Mesothelial cell of epicardium (in vitro differentiated cells): Measurements from ENCODE around the gene GRIP1. TPM values are rescaled to one million over a fixed set of nuclear protein-coding genes. Genes with fewer than 3 reads are reported as not detected.

Experiments
- DNase-seq, 2 experiments: peaks; one replicate each; pipeline ENCODE4 v3.0.0; 2021; ENCODE audit warnings: low spot score in 2 of 2; ENCODE audit not compliant: unreplicated experiment in 2 of 2
- H3K27ac Mint-ChIP-seq: 2 replicates; pipeline ENCODE4 v1.8.0; 2021; ENCODE audit warnings: mixed read lengths
- H3K27me3 Mint-ChIP-seq: 2 replicates; pipeline ENCODE4 v1.8.0; 2021; ENCODE audit warnings: low read depth, mixed read lengths
- H3K36me3 Mint-ChIP-seq: 2 replicates; pipeline ENCODE4 v1.8.0; 2021; ENCODE audit warnings: mixed read lengths
- H3K4me1 Mint-ChIP-seq: 2 replicates; pipeline ENCODE4 v1.8.0; 2021; ENCODE audit warnings: mixed read lengths
- H3K4me3 Mint-ChIP-seq: 2 replicates; pipeline ENCODE4 v1.8.0; 2021; ENCODE audit warnings: mild to moderate bottlenecking, moderate library complexity, mixed read lengths
- H3K9me3 Mint-ChIP-seq: 2 replicates; pipeline ENCODE4 v1.8.0; 2021; ENCODE audit warnings: mixed read lengths
- total RNA-seq: library from RNA; stranded (reverse); gene quantifications from 3 replicates; pipeline ENCODE4 v1.2.1, GENCODE V29; 2021
- TF ChIP-seq, protein P1 (sequence below): fragments of 200-600 bp; sonication (generic); IDR thresholded peaks from one replicate; pipeline ENCODE4 v1.5.0; 2021; ENCODE audit warnings: antibody characterized with exemption; ENCODE audit not compliant: unreplicated experiment

The GRIP1 gene
- total RNA-seq, 1 donor from 2014 or later: 89.3 TPM

DNA sequence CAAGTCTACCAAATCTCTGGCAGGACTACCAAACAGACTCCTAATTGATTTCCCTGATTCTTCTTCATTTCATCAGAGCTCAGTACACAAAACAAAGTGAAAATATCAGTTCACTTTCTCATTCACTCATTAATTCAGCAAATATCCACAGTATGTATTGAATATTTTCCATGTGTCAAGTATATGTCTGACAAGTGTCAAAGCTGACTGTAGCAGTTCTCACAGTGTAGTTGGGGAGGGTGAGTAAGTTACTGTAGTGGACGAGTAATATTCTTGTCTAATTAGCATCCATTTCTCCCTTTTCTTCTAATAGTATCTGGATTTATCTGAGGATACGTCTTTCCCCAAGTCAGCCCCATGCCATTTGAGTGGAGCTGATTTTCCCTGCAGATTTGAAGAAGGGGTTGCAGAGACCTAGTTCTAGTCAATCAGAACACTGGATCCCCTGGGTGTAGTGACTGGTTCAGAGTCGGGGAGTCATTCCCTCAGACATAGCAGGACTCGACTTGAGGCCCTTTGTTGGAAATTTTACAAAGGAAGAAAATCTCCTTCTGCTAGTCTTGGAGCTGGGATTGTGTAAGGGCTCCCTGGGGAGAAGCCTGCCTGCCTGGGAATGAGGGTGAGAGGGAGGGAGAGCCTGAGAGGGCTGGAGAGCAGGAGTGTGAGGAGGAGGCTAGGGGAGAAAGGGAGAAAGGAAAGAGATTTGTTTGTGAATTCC is 51.4 kb downstream of the GRIP1 start:
- TF ChIP-seq, protein P1, sequence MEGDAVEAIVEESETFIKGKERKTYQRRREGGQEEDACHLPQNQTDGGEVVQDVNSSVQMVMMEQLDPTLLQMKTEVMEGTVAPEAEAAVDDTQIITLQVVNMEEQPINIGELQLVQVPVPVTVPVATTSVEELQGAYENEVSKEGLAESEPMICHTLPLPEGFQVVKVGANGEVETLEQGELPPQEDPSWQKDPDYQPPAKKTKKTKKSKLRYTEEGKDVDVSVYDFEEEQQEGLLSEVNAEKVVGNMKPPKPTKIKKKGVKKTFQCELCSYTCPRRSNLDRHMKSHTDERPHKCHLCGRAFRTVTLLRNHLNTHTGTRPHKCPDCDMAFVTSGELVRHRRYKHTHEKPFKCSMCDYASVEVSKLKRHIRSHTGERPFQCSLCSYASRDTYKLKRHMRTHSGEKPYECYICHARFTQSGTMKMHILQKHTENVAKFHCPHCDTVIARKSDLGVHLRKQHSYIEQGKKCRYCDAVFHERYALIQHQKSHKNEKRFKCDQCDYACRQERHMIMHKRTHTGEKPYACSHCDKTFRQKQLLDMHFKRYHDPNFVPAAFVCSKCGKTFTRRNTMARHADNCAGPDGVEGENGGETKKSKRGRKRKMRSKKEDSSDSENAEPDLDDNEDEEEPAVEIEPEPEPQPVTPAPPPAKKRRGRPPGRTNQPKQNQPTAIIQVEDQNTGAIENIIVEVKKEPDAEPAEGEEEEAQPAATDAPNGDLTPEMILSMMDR: no peak
- Mint-ChIP-seq H3K27me3 (no peaks in the 10 kb centered on the region), H3K4me1 (peaks cover 21% of the 10 kb centered on the region), H3K9me3 (no peaks in the 10 kb centered on the region), H3K4me3 (no peak overlapping the region), H3K27ac (peak overlapping the region; percentile 22), H3K36me3 (no peaks in the 10 kb centered on the region)
- no peak for DNase-seq

DNA sequence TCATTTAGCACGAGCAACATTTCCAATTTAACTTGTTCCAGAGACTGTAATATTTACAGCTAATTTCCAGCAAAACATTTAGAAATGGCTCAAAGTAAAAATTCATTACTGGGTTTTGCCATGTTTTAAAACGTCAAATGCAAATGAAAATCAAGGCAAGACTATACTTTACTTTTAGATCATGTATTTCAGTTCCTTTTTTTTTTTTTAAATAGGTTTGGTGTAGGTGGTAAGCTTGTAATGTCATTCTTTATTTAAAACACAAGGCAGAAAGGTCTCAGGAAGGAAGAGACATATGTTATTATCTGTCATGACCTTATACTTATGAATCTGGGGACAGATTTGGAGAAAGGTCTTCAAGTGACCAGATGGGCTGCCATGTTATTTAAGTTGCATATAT is 54.1 kb downstream of the GRIP1 start:
- no peak for DNase-seq
- Mint-ChIP-seq H3K27me3 (no peaks in the 10 kb centered on the region), H3K36me3 (no peaks in the 10 kb centered on the region), H3K27ac (no peak overlapping the region), H3K9me3 (no peaks in the 10 kb centered on the region), H3K4me1 (peaks cover 31% of the 10 kb centered on the region), H3K4me3 (no peak overlapping the region)
- TF ChIP-seq, protein P1: no peak

DNA sequence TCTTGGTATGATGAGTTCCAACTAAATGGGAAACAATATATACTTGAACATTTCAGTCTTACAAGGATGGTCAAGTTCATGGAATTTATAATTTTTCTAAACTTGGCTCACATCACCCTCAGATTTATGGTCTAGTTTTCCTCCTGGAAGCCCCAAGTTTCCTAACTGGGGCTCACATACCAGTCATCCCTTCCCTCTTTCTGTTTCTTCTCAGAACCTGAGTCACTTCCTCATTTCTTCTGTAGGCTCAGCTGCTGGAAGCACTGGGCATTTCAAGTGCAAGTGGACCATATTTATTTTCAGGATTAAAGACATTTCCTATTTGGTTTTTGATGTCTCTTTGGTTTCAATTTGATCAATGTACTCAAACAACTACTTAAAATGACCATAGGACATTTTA is 55.4 kb downstream of the GRIP1 start:
- no peak overlapping the region for H3K27ac Mint-ChIP-seq
- no peak for DNase-seq
- peaks cover 21% of the 10 kb centered on the region for H3K4me1 Mint-ChIP-seq
- no peaks in the 10 kb centered on the region for H3K27me3 Mint-ChIP-seq
- no peaks in the 10 kb centered on the region for H3K36me3 Mint-ChIP-seq
- TF ChIP-seq, protein P1: no peak
- no peaks in the 10 kb centered on the region for H3K9me3 Mint-ChIP-seq
- H3K4me3 Mint-ChIP-seq: no peak overlapping the region

DNA sequence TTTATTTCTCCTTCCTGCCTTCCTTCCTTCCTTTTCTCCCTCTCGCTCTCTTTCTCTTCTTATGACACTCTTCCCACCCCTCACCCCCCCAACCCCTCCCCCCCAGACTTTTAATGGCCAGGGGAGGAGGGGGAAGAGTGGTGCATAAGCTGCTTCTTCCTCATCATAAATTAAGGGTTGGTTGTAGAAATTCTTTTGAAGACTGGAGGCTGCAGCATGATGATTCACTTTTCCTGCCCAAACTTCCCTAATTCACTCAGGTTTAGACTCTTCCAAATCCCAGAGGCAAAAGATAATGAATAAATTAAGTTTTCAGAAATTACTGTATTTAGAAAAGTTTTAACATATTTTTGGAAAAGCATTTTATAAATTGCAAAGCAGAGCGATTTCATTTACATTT is 58.2 kb downstream of the GRIP1 start:
- TF ChIP-seq, protein P1: no peak
- H3K4me3 Mint-ChIP-seq: no peak overlapping the region
- H3K4me1 Mint-ChIP-seq: peaks cover 19% of the 10 kb centered on the region
- H3K27ac Mint-ChIP-seq: peak overlapping the region; percentile 25
- DNase-seq: no peak
- H3K36me3 Mint-ChIP-seq: no peaks in the 10 kb centered on the region
- H3K9me3 Mint-ChIP-seq: no peaks in the 10 kb centered on the region
- H3K27me3 Mint-ChIP-seq: no peaks in the 10 kb centered on the region

DNA sequence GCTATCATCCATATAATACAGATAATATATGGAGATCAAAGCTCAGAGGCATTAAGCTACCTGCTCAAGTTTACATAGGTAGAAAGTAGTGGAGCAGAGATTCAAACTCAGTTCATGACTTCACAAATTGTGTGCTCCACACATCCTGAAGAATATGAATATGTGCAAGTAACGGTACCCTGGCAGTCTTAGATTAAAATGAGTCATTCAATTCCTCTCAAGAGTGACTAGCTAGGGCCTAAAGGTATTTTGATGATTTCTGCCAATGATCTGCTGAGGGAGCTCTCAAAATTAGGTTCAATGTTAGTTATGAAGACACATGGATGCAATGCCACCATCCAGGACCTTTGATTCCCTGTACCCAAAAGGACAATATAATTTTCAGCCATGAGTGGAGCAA is 58.9 kb downstream of the GRIP1 start:
- H3K9me3 Mint-ChIP-seq: no peaks in the 10 kb centered on the region
- no peaks in the 10 kb centered on the region for H3K36me3 Mint-ChIP-seq
- H3K4me1 Mint-ChIP-seq: peaks cover 19% of the 10 kb centered on the region
- H3K27me3 Mint-ChIP-seq: no peaks in the 10 kb centered on the region
- TF ChIP-seq, protein P1: no peak
- no peak for DNase-seq
- no peak overlapping the region for H3K27ac Mint-ChIP-seq
- H3K4me3 Mint-ChIP-seq: no peak overlapping the region
